Measurements from ENCODE around the gene BACH2.
"Not testable (repeated sequence)": the region's sequence is repeated elsewhere in the genome, so short reads cannot be mapped to it uniquely, and the experiment has no call there.

Gene BACH2

DNA sequence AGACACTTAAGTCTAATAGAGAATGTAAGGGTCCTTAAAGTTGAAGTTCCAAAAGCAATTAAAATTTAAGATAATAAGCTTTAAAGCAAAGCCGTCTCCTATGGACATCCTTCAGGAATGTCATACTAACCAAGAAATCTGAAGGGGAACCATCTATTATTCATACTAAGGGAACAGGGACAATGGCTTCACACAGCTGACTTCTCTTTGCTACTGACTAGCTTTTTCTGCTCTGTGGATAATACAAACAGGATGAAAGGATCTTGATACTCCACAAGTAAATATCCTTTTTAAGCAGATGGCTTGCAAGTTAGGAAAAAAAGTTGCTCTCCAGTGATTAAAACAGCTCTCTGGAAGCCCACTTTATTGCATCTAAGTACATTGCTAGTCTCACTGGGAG is 178.6 kb downstream of the BACH2 start:
- no peaks in the 10 kb centered on the region for H3K27me3 ChIP-seq (ENCODE audit: control insufficient read depth in 3 of 3, insufficient read depth in 3 of 3, low read depth in 1 of 3, low read length in 3 of 3)
- H2BK12ac ChIP-seq (ENCODE audit: low read length), result no peak overlapping the region
- no peak overlapping the region for H2BK5ac ChIP-seq (ENCODE audit: low read length)
- no peak overlapping the region for H3K4me3 ChIP-seq (ENCODE audit: low read length in 2 of 2)
- no peak overlapping the region for H2AFZ ChIP-seq (ENCODE audit: low read length)
- no peak overlapping the region for H3K18ac ChIP-seq (ENCODE audit: low read length)
- no peak overlapping the region for H2AK5ac ChIP-seq (ENCODE audit: low read depth, low read length)
- WGBS, 2 donors (ENCODE audit: extremely low coverage in 2 of 2, insufficient read length in 2 of 2, insufficient replicate concordance in 1 of 2), result no CpG with 5 or more reads among the region's 1 CpG
- no peak overlapping the region for H3K27ac ChIP-seq (replicated peaks; ENCODE audit: low read length)
- no peak overlapping the region for H3K14ac ChIP-seq (ENCODE audit: low read length)
- no peak overlapping the region for H3K9ac ChIP-seq (ENCODE audit: low read depth, low read length, poor library complexity)
- H3K4me2 ChIP-seq (ENCODE audit: insufficient read depth, low read length, poor library complexity, severe bottlenecking), result no peak overlapping the region
- no peak overlapping the region for H4K91ac ChIP-seq (ENCODE audit: low read depth, low read length, poor library complexity)
- no peak overlapping the region for H3K4ac ChIP-seq (ENCODE audit: low read length)
- peaks cover 0 to 19% of the 10 kb centered on the region in 2 donors for H3K9me3 ChIP-seq (replicated peaks in 1 of 2; ENCODE audit: control insufficient read depth in 2 of 2, insufficient read depth in 1 of 2, low read depth in 1 of 2, low read length in 2 of 2)
- DNase-seq (ENCODE audit: low spot score), result no peak
- H3K23ac ChIP-seq (ENCODE audit: low read depth, low read length, poor library complexity), result no peak overlapping the region
- no peaks in the 10 kb centered on the region for H3K79me1 ChIP-seq (ENCODE audit: low read depth, low read length)
- H3K36me3 ChIP-seq (replicated peaks in 1 of 2; ENCODE audit: control insufficient read depth in 2 of 2, insufficient read depth in 2 of 2, low read length in 2 of 2), result no peaks in the 10 kb centered on the region
- H2BK15ac ChIP-seq (ENCODE audit: low read length), result no peak overlapping the region
- no peak overlapping the region for H4K8ac ChIP-seq (ENCODE audit: low read depth, low read length)
- H3K4me1 ChIP-seq (ENCODE audit: control insufficient read depth in 2 of 2, insufficient read depth in 1 of 2, low read depth in 1 of 2, low read length in 2 of 2), result peaks cover 0 to 7% of the 10 kb centered on the region in 2 donors
- no peak overlapping the region for H2BK120ac ChIP-seq (ENCODE audit: low read depth, low read length)

DNA sequence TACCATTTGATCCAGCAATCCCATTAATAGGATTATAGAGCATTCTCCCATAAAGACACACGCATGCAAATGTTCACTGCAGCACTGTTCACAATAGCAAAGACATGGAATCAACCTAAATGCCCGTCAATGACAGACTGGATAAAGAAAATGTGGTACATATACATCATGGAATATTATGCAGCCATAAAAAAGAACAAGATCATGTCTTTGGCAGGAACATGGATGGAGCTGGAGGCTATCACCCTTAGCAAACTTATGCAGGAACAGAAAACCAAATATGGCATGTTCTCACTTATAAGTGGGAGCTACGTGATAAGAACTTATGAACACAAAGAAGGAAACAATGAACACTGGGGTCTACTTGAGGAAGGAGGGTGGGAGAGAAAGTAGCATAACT is 180.5 kb downstream of the BACH2 start:
- not testable (repeated sequence) for H2AK5ac ChIP-seq (ENCODE audit: low read depth, low read length); H3K23ac ChIP-seq (ENCODE audit: low read depth, low read length, poor library complexity); H3K36me3 ChIP-seq (replicated peaks in 1 of 2; ENCODE audit: control insufficient read depth in 2 of 2, insufficient read depth in 2 of 2, low read length in 2 of 2); H4K91ac ChIP-seq (ENCODE audit: low read depth, low read length, poor library complexity); H3K4me2 ChIP-seq (ENCODE audit: insufficient read depth, low read length, poor library complexity, severe bottlenecking); H3K9ac ChIP-seq (ENCODE audit: low read depth, low read length, poor library complexity); H3K4me1 ChIP-seq (ENCODE audit: control insufficient read depth in 2 of 2, insufficient read depth in 1 of 2, low read depth in 1 of 2, low read length in 2 of 2); H2BK120ac ChIP-seq (ENCODE audit: low read depth, low read length); H3K4me3 ChIP-seq (ENCODE audit: low read length in 2 of 2); H2BK5ac ChIP-seq (ENCODE audit: low read length); H3K4ac ChIP-seq (ENCODE audit: low read length); H3K27me3 ChIP-seq (ENCODE audit: control insufficient read depth in 3 of 3, insufficient read depth in 3 of 3, low read depth in 1 of 3, low read length in 3 of 3); H2AFZ ChIP-seq (ENCODE audit: low read length); H3K27ac ChIP-seq (replicated peaks; ENCODE audit: low read length); DNase-seq (ENCODE audit: low spot score); H4K8ac ChIP-seq (ENCODE audit: low read depth, low read length); H3K18ac ChIP-seq (ENCODE audit: low read length); H2BK15ac ChIP-seq (ENCODE audit: low read length); H3K14ac ChIP-seq (ENCODE audit: low read length); H2BK12ac ChIP-seq (ENCODE audit: low read length); H3K79me1 ChIP-seq (ENCODE audit: low read depth, low read length)
- H3K9me3 ChIP-seq (replicated peaks in 1 of 2; ENCODE audit: control insufficient read depth in 2 of 2, insufficient read depth in 1 of 2, low read depth in 1 of 2, low read length in 2 of 2), result peaks cover 0 to 19% of the 10 kb centered on the region in 2 donors
- no CpG with 5 or more reads among the region's 3 CpGs for WGBS, 2 donors (ENCODE audit: extremely low coverage in 2 of 2, insufficient read length in 2 of 2, insufficient replicate concordance in 1 of 2)

DNA sequence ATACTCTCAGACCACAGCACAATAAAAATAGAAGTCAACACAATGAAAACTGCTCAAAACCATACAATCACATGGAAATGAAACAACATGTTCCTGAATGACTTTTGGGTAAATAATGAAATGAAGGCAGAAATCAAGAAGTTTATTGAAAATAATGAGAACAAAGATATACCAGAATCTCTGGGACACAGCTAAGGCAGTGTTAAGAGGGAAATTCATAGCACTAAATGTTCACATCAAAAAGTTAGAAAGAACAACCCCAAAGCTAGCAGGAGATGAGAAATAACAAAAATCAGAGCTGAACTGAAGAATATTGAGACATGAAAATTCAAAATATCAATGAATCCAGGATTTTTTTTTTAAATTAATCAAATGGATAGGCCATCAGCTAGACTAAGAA is 183.3 kb downstream of the BACH2 start:
- Histone ChIP-seq H3K4me1 (ENCODE audit: control insufficient read depth in 2 of 2, insufficient read depth in 1 of 2, low read depth in 1 of 2, low read length in 2 of 2) (peaks cover under 1 to 5% of the 10 kb centered on the region in 2 donors), H2BK120ac (ENCODE audit: low read depth, low read length) (no peak overlapping the region), H2BK5ac (ENCODE audit: low read length) (no peak overlapping the region), H3K4ac (ENCODE audit: low read length) (no peak overlapping the region), H4K91ac (ENCODE audit: low read depth, low read length, poor library complexity) (no peak overlapping the region), H2BK15ac (ENCODE audit: low read length) (no peak overlapping the region), H3K9me3 (replicated peaks in 1 of 2; ENCODE audit: control insufficient read depth in 2 of 2, insufficient read depth in 1 of 2, low read depth in 1 of 2, low read length in 2 of 2) (peaks cover 0 to 19% of the 10 kb centered on the region in 2 donors), H2AFZ (ENCODE audit: low read length) (no peak overlapping the region), H3K23ac (ENCODE audit: low read depth, low read length, poor library complexity) (no peak overlapping the region), H3K18ac (ENCODE audit: low read length) (no peak overlapping the region), H4K8ac (ENCODE audit: low read depth, low read length) (no peak overlapping the region), H3K4me2 (ENCODE audit: insufficient read depth, low read length, poor library complexity, severe bottlenecking) (no peak overlapping the region), H2BK12ac (ENCODE audit: low read length) (no peak overlapping the region), H3K14ac (ENCODE audit: low read length) (no peak overlapping the region), H3K9ac (ENCODE audit: low read depth, low read length, poor library complexity) (no peak overlapping the region), H3K79me1 (ENCODE audit: low read depth, low read length) (no peaks in the 10 kb centered on the region), H3K27me3 (ENCODE audit: control insufficient read depth in 3 of 3, insufficient read depth in 3 of 3, low read depth in 1 of 3, low read length in 3 of 3) (no peaks in the 10 kb centered on the region), H3K27ac (replicated peaks; ENCODE audit: low read length) (no peak overlapping the region), H3K4me3 (ENCODE audit: low read length in 2 of 2) (no peak overlapping the region), H3K36me3 (replicated peaks in 1 of 2; ENCODE audit: control insufficient read depth in 2 of 2, insufficient read depth in 2 of 2, low read length in 2 of 2) (no peaks in the 10 kb centered on the region), H2AK5ac (ENCODE audit: low read depth, low read length) (no peak overlapping the region)
- no peak for DNase-seq (ENCODE audit: low spot score)

DNA sequence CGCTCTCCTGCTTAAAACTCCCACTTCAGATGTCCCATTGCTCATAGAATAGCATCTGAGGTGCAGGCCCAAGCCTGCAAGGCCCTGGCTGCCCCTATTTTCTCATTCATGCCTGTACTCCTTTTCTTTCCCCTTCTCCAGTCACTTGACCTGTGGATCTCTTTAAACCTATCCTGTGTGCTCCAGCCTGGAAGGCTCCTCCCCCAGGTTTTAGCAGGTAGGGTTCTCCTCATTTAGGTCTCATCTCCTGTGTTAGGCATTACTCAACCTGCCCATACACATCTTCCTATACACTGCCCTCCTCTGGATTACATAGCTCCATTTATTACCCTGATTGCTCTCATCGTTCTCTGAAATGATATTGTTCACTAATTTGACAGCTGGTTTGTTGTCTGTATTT is 185.3 kb downstream of the BACH2 start:
- Histone ChIP-seq H3K27me3 (ENCODE audit: control insufficient read depth in 3 of 3, insufficient read depth in 3 of 3, low read depth in 1 of 3, low read length in 3 of 3) (no peaks in the 10 kb centered on the region), H2BK12ac (ENCODE audit: low read length) (no peak overlapping the region), H3K9me3 (replicated peaks in 1 of 2; ENCODE audit: control insufficient read depth in 2 of 2, insufficient read depth in 1 of 2, low read depth in 1 of 2, low read length in 2 of 2) (peaks cover 0 to 14% of the 10 kb centered on the region in 2 donors), H3K23ac (ENCODE audit: low read depth, low read length, poor library complexity) (no peak overlapping the region), H2AFZ (ENCODE audit: low read length) (no peak overlapping the region), H2BK5ac (ENCODE audit: low read length) (no peak overlapping the region), H3K36me3 (replicated peaks in 1 of 2; ENCODE audit: control insufficient read depth in 2 of 2, insufficient read depth in 2 of 2, low read length in 2 of 2) (no peaks in the 10 kb centered on the region), H3K4me3 (ENCODE audit: low read length in 2 of 2) (no peak overlapping the region), H3K27ac (replicated peaks; ENCODE audit: low read length) (no peak overlapping the region), H2AK5ac (ENCODE audit: low read depth, low read length) (no peak overlapping the region), H2BK15ac (ENCODE audit: low read length) (no peak overlapping the region), H4K8ac (ENCODE audit: low read depth, low read length) (no peak overlapping the region), H3K4me2 (ENCODE audit: insufficient read depth, low read length, poor library complexity, severe bottlenecking) (no peak overlapping the region), H3K79me1 (ENCODE audit: low read depth, low read length) (no peaks in the 10 kb centered on the region), H3K4me1 (ENCODE audit: control insufficient read depth in 2 of 2, insufficient read depth in 1 of 2, low read depth in 1 of 2, low read length in 2 of 2) (peaks cover 1 to 6% of the 10 kb centered on the region in 2 donors), H4K91ac (ENCODE audit: low read depth, low read length, poor library complexity) (no peak overlapping the region), H2BK120ac (ENCODE audit: low read depth, low read length) (no peak overlapping the region), H3K4ac (ENCODE audit: low read length) (no peak overlapping the region), H3K18ac (ENCODE audit: low read length) (no peak overlapping the region), H3K14ac (ENCODE audit: low read length) (no peak overlapping the region), H3K9ac (ENCODE audit: low read depth, low read length, poor library complexity) (no peak overlapping the region)
- no CpG with 5 or more reads among the region's 2 CpGs for WGBS, 2 donors (ENCODE audit: extremely low coverage in 2 of 2, insufficient read length in 2 of 2, insufficient replicate concordance in 1 of 2)
- no peak for DNase-seq (ENCODE audit: low spot score)
